ENCODE measurements around the gene TAC4. TPM values are rescaled to one million over a fixed set of nuclear protein-coding genes. Genes with fewer than 3 reads are reported as not detected.

TAC4 gene
- total RNA-seq, 2 donors from 2014 or later = not detected

- DNase-seq (ENCODE audit: low spot score) = peak; percentile 95
- intact Hi-C loops (cut with DNase I) = loop anchor here (5.0 kb wide), 3 partner anchors 144 to 284 kb away; partner anchors contain the start of gene SLC35B1 (in 1 of the 2)
Measured at GRCh38 chr17:49851387-49852291, 3.8 kb upstream of the TAC4 start.

- intact Hi-C loops (cut with DNase I) = loop anchor here (5.0 kb wide), 3 partner anchors 144 to 284 kb away; partner anchors contain the start of gene SLC35B1 (in 1 of the 2)
- peak; percentile 74 for DNase-seq (ENCODE audit: low spot score)
Measured at GRCh38 chr17:49850772-49851386, 3.0 kb upstream of the TAC4 start.

- DNase-seq (ENCODE audit: low spot score) = no peak
- intact Hi-C loops (cut with DNase I) = loop anchor here (5.0 kb wide), 3 partner anchors 143 to 283 kb away; partner anchors contain the start of gene SLC35B1 (in 1 of the 2)
Measured at GRCh38 chr17:49850218-49850610, 2.3 kb upstream of the TAC4 start.

GRCh38 chr17:49848739-49849138, 870 bp upstream of the TAC4 start:
- intact Hi-C loops (cut with DNase I) = no loop called here
- no peak for DNase-seq (ENCODE audit: low spot score)

GRCh38 chr17:49846938-49847712, 744 bp downstream of the TAC4 start:
- peak; percentile 53 for DNase-seq (ENCODE audit: low spot score)
- intact Hi-C loops (cut with DNase I) = no loop called here

GRCh38 chr17:49845321-49845720, 2.5 kb downstream of the TAC4 start:
- intact Hi-C loops (cut with DNase I) = no loop called here
- DNase-seq (ENCODE audit: low spot score) = peak; percentile 78

- intact Hi-C loops (cut with DNase I) = no loop called here
Measured at GRCh38 chr17:49843774-49844350, 4.0 kb downstream of the TAC4 start.

GRCh38 chr17:49842846-49843245, 5.0 kb downstream of the TAC4 start:
- DNase-seq (ENCODE audit: low spot score) = no peak
- intact Hi-C loops (cut with DNase I) = no loop called here

More at GRCh38 chr17:49843774-49844350, 4.0 kb downstream of the TAC4 start:
- peak; percentile 22 for DNase-seq (ENCODE audit: low spot score)

- intact Hi-C loops (cut with DNase I) = no loop called here
- DNase-seq (ENCODE audit: low spot score) = no peak
Measured at GRCh38 chr17:49842371-49842770, 5.5 kb downstream of the TAC4 start.

GRCh38 chr17:49841548-49841947, 6.3 kb downstream of the TAC4 start:
- DNase-seq (ENCODE audit: low spot score) = no peak
- intact Hi-C loops (cut with DNase I) = no loop called here

GRCh38 chr17:49839455-49839854, 8.4 kb downstream of the TAC4 start:
- DNase-seq (ENCODE audit: low spot score) = no peak
- intact Hi-C loops (cut with DNase I) = no loop called here

GRCh38 chr17:49836111-49837030, 11.5 kb downstream of the TAC4 start:
- intact Hi-C loops (cut with DNase I) = no loop called here
- no peak for DNase-seq (ENCODE audit: low spot score)

GRCh38 chr17:49835472-49835871, 12.4 kb downstream of the TAC4 start:
- intact Hi-C loops (cut with DNase I) = no loop called here
- no peak for DNase-seq (ENCODE audit: low spot score)

GRCh38 chr17:49834118-49834743, 13.6 kb downstream of the TAC4 start:
- no peak for DNase-seq (ENCODE audit: low spot score)
- intact Hi-C loops (cut with DNase I) = no loop called here

GRCh38 chr17:49832840-49833599, 14.8 kb downstream of the TAC4 start:
- DNase-seq (ENCODE audit: low spot score) = no peak
- intact Hi-C loops (cut with DNase I) = no loop called here

- intact Hi-C loops (cut with DNase I) = no loop called here
- no peak for DNase-seq (ENCODE audit: low spot score)
Measured at GRCh38 chr17:49830605-49831004, 17.3 kb downstream of the TAC4 start.

GRCh38 chr17:49829026-49829425, 18.8 kb downstream of the TAC4 start:
- no peak for DNase-seq (ENCODE audit: low spot score)
- intact Hi-C loops (cut with DNase I) = no loop called here
